ENCODE results near the gene JAG1. TPM values are rescaled to one million over a fixed set of nuclear protein-coding genes. Genes with fewer than 3 reads are reported as not detected.
A peak's percentile ranks its signal among the peaks of the same experiment; 100 is the strongest.

Gene JAG1
- total RNA-seq, 4 donors from 2014 or later = 93.1 to 133 (median 112) TPM

GRCh38 chr20:10672624-10673127 lies 1.1 kb downstream of the JAG1 start:
- peaks cover 0 to under 1% (median 0%) of the 10 kb centered on the region in 3 donors for H3K36me3 ChIP-seq
- no peaks in the 10 kb centered on the region for H3K9me3 ChIP-seq
- TF ChIP-seq POLR2A (IDR thresholded peaks at IDR 0.05) (no peak), EP300 (IDR thresholded peaks at IDR 0.05) (no peak), CTCF (IDR thresholded peaks at IDR 0.05) (no peak)
- H3K4me3 ChIP-seq = peak overlapping the region; percentile 68 to 89 (median 80)
- 0 to 1% methylated on average over 30 to 46 of the region's 47 CpGs for WGBS, 2 donors
- H3K27ac ChIP-seq = peak overlapping the region; percentile 91 to 95 (median 95)
- no peak for DNase-seq (ENCODE audit: low spot score in 2 of 2)
- H3K4me1 ChIP-seq = peaks cover 0 to 47% (median 11%) of the 10 kb centered on the region in 4 donors
- H3K27me3 ChIP-seq = no peaks in the 10 kb centered on the region

GRCh38 chr20:10671919-10672623 lies 1.7 kb downstream of the JAG1 start:
- WGBS, 2 donors = 1 to 2% methylated on average over 31 to 36 of the region's 42 CpGs
- Histone ChIP-seq H3K4me1 (peaks cover 0 to 54% (median 12%) of the 10 kb centered on the region in 4 donors), H3K4me3 (peak overlapping the region; percentile 68 to 89 (median 80)), H3K27ac (peak overlapping the region; percentile 91 to 95 (median 95)), H3K27me3 (no peaks in the 10 kb centered on the region), H3K9me3 (no peaks in the 10 kb centered on the region), H3K36me3 (peaks cover 0 to 6% (median 0%) of the 10 kb centered on the region in 3 donors)
- TF ChIP-seq POLR2A (IDR thresholded peaks at IDR 0.05) = peak in 1 of 2 donors; percentile 20
- TF ChIP-seq EP300 (IDR thresholded peaks at IDR 0.05) = peak in 1 of 2 donors; percentile 21
- no peak for TF ChIP-seq CTCF (IDR thresholded peaks at IDR 0.05)
- peak; percentile 62 to 64 for DNase-seq (ENCODE audit: low spot score in 2 of 2)

GRCh38 chr20:10671221-10671918 lies 2.4 kb downstream of the JAG1 start:
- WGBS, 2 donors = 5 to 10% methylated on average over 13 of the region's 13 CpGs
- Histone ChIP-seq H3K4me3 (peak overlapping the region; percentile 68 to 89 (median 80)), H3K4me1 (peaks cover 0 to 61% (median 16%) of the 10 kb centered on the region in 4 donors), H3K27me3 (no peaks in the 10 kb centered on the region), H3K36me3 (peaks cover 0 to 10% (median 0%) of the 10 kb centered on the region in 3 donors), H3K27ac (peak overlapping the region; percentile 91 to 95 (median 95)), H3K9me3 (no peaks in the 10 kb centered on the region)
- peak; percentile 75 to 84 for DNase-seq (ENCODE audit: low spot score in 2 of 2)
- TF ChIP-seq EP300 (IDR thresholded peaks at IDR 0.05) (peak in 1 of 2 donors; percentile 73), POLR2A (IDR thresholded peaks at IDR 0.05) (no peak), CTCF (IDR thresholded peaks at IDR 0.05) (peak; percentile 46 to 72 (median 64))

GRCh38 chr20:10670501-10671220 lies 3.1 kb downstream of the JAG1 start:
- peak overlapping the region; percentile 68 to 89 (median 80) for H3K4me3 ChIP-seq
- TF ChIP-seq EP300 (IDR thresholded peaks at IDR 0.05) (peak in 1 of 2 donors; percentile 24), POLR2A (IDR thresholded peaks at IDR 0.05) (no peak)
- peaks cover 0 to 10% (median 0%) of the 10 kb centered on the region in 3 donors for H3K36me3 ChIP-seq
- H3K9me3 ChIP-seq = no peaks in the 10 kb centered on the region
- WGBS, 2 donors = 49 to 50% methylated on average over 18 of the region's 18 CpGs
- H3K4me1 ChIP-seq = peaks cover 0 to 67% (median 22%) of the 10 kb centered on the region in 4 donors
- DNase-seq (ENCODE audit: low spot score in 2 of 2) = no peak
- H3K27me3 ChIP-seq = no peaks in the 10 kb centered on the region
- H3K27ac ChIP-seq = peak overlapping the region; percentile 55 to 95 (median 95)

GRCh38 chr20:10669843-10670446 lies 3.9 kb downstream of the JAG1 start:
- peak overlapping the region; percentile 68 to 89 (median 80) for H3K4me3 ChIP-seq
- H3K4me1 ChIP-seq = peaks cover 0 to 69% (median 25%) of the 10 kb centered on the region in 4 donors
- TF ChIP-seq CTCF (IDR thresholded peaks at IDR 0.05) (no peak), POLR2A (IDR thresholded peaks at IDR 0.05) (no peak), EP300 (IDR thresholded peaks at IDR 0.05) (no peak)
- no peaks in the 10 kb centered on the region for H3K27me3 ChIP-seq
- DNase-seq (ENCODE audit: low spot score in 2 of 2) = no peak
- peaks cover 0 to 10% (median 0%) of the 10 kb centered on the region in 3 donors for H3K36me3 ChIP-seq
- no peaks in the 10 kb centered on the region for H3K9me3 ChIP-seq
- peak overlapping the region; percentile 8 to 95 (median 75) for H3K27ac ChIP-seq
- 35 to 38% methylated on average over 6 of the region's 6 CpGs for WGBS, 2 donors
